GM23338 (cell line): ENCODE results near the gene WDR19. TPM values are rescaled to one million over a fixed set of nuclear protein-coding genes. Genes with fewer than 3 reads are reported as not detected.

Source experiments
- ATAC-seq: fragments of 200-7000 bp; cut with Tn5 transposase; 3 replicates; pipeline ENCODE4 v1.9.1; 2020
- DNase-seq: peaks from one replicate; pipeline ENCODE4 v3.0.0-alpha.2; 2015; ENCODE audit warnings: low spot score
- H2AFZ ChIP-seq: fragments of 200-600 bp; sonication (generic); 2 replicates; pipeline ENCODE4 v1.8.0; 2016; ENCODE audit warnings: antibody characterized with exemption, mild to moderate bottlenecking, moderate library complexity
- H3F3A ChIP-seq: fragments of 200-600 bp; sonication (generic); replicated peaks from 2 replicates; pipeline ENCODE4 v1.8.0; 2017; ENCODE audit warnings: antibody characterized with exemption, mixed run types, low read depth
- H3K27ac ChIP-seq: fragments of 200-600 bp; sonication (generic); 2 replicates; pipeline ENCODE4 v1.6.1; 2016; ENCODE audit warnings: low read depth
- H3K27me3 ChIP-seq: fragments of 200-600 bp; sonication (generic); 2 replicates; pipeline ENCODE4 v1.8.0; 2016; ENCODE audit warnings: mild to moderate bottlenecking, mixed run types, moderate library complexity; ENCODE audit not compliant: insufficient read depth
- H3K36me3 ChIP-seq: fragments of 200-600 bp; sonication (generic); 2 replicates; pipeline ENCODE4 v1.8.0; 2016; ENCODE audit warnings: mild to moderate bottlenecking; ENCODE audit not compliant: insufficient read depth
- H3K4me1 ChIP-seq: fragments of 200-600 bp; sonication (generic); 2 replicates; pipeline ENCODE4 v1.8.0; 2016; ENCODE audit warnings: mild to moderate bottlenecking, moderate library complexity; ENCODE audit not compliant: insufficient read depth
- H3K4me2 ChIP-seq: fragments of 200-600 bp; sonication (generic); 2 replicates; pipeline ENCODE4 v1.7.1; 2017; ENCODE audit warnings: mixed run types
- H3K4me3 ChIP-seq: fragments of 200-600 bp; sonication (generic); 2 replicates; pipeline ENCODE4 v1.6.1; 2016; ENCODE audit warnings: mixed run types
- H3K79me2 ChIP-seq: fragments of 200-600 bp; sonication (generic); replicated peaks from 2 replicates; pipeline ENCODE4 v1.8.0; 2017; ENCODE audit warnings: mild to moderate bottlenecking; ENCODE audit not compliant: insufficient read depth
- H3K9me2 ChIP-seq: fragments of 200-600 bp; sonication (generic); 2 replicates; pipeline ENCODE4 v1.8.0; 2017; ENCODE audit not compliant: insufficient read depth
- H4K20me1 ChIP-seq: fragments of 200-600 bp; sonication (generic); replicated peaks from 2 replicates; pipeline ENCODE4 v1.8.0; 2017; ENCODE audit warnings: mild to moderate bottlenecking; ENCODE audit not compliant: insufficient read depth
- H3K27ac Mint-ChIP-seq: 2 replicates; pipeline ENCODE4 v1.8.0; 2020; ENCODE audit warnings: inconsistent platforms, mild to moderate bottlenecking, moderate library complexity, mixed read lengths
- H3K27me3 Mint-ChIP-seq: 3 replicates; pipeline ENCODE4 v1.8.0; 2022; ENCODE audit warnings: low read depth, mild to moderate bottlenecking, moderate library complexity, mixed read lengths, inconsistent platforms; ENCODE audit not compliant: insufficient read depth, poor library complexity
- H3K36me3 Mint-ChIP-seq: 3 replicates; pipeline ENCODE4 v1.8.0; 2021; ENCODE audit warnings: low read depth, mild to moderate bottlenecking, inconsistent platforms, moderate library complexity, mixed read lengths
- H3K4me1 Mint-ChIP-seq: 3 replicates; pipeline ENCODE4 v1.8.0; 2020; ENCODE audit warnings: mild to moderate bottlenecking, inconsistent platforms, mixed read lengths
- H3K4me3 Mint-ChIP-seq: 3 replicates; pipeline ENCODE4 v1.8.0; 2021; ENCODE audit warnings: moderate library complexity, mild to moderate bottlenecking, inconsistent platforms, mixed read lengths
- H3K9me3 Mint-ChIP-seq: 3 replicates; pipeline ENCODE4 v1.8.0; 2020; ENCODE audit warnings: moderate library complexity, mild to moderate bottlenecking, inconsistent platforms, mixed read lengths
- CREB1 ChIP-seq: fragments of 250-450 bp; sonication (Bioruptor Pico); IDR thresholded peaks from 2 replicates; pipeline ENCODE4 v1.5.0; 2020; ENCODE audit warnings: low read depth, mild to moderate bottlenecking, moderate library complexity
- EZH2 ChIP-seq: fragments of 200-600 bp; sonication (generic); IDR thresholded peaks from one replicate; pipeline ENCODE4 v1.8.0; 2017; ENCODE audit warnings: antibody characterized with exemption, mild to moderate bottlenecking, low read depth; ENCODE audit not compliant: unreplicated experiment
- EZH2phosphoT487 ChIP-seq: fragments of 200-600 bp; sonication (generic); IDR thresholded peaks from one replicate; pipeline ENCODE4 v1.8.1; 2018; ENCODE audit warnings: antibody characterized with exemption; ENCODE audit not compliant: unreplicated experiment
- JUNB ChIP-seq: IDR thresholded peaks from one replicate; pipeline ENCODE4 v1.6.1; 2016; ENCODE audit warnings: antibody characterized with exemption; ENCODE audit not compliant: unreplicated experiment
- NANOG ChIP-seq: IDR thresholded peaks from 2 replicates; pipeline ENCODE4 v1.6.1; 2016; ENCODE audit warnings: antibody characterized with exemption, borderline replicate concordance
- POLR2AphosphoS5 ChIP-seq: IDR thresholded peaks from 2 replicates; pipeline ENCODE4 v1.6.1; 2016; ENCODE audit warnings: antibody characterized with exemption, low read depth
- REST ChIP-seq: IDR thresholded peaks from one replicate; pipeline ENCODE4 v1.6.1; 2018; ENCODE audit warnings: antibody characterized with exemption; ENCODE audit not compliant: unreplicated experiment
- STAT1 ChIP-seq: IDR thresholded peaks from one replicate; pipeline ENCODE4 v1.6.1; 2016; ENCODE audit warnings: antibody characterized with exemption; ENCODE audit not compliant: unreplicated experiment
- ZNF114 ChIP-seq: fragments of 250-450 bp; sonication (Bioruptor Pico); IDR thresholded peaks from 2 replicates; pipeline ENCODE4 v1.5.0; 2020; ENCODE audit warnings: mild to moderate bottlenecking, moderate library complexity
- ZNF331 ChIP-seq: fragments of 250-450 bp; sonication (Bioruptor Pico); IDR thresholded peaks from 2 replicates; pipeline ENCODE4 v1.5.0; 2020; ENCODE audit warnings: low read depth, mild to moderate bottlenecking, moderate library complexity
- polyA plus RNA-seq: library from polyadenylated mRNA; unstranded; fragments of >200 nt; fragmentation: Nextera tagmentation; extraction: Ambion mirVana; gene quantifications from 2 replicates; pipeline ENCODE4 v1.2.1, GENCODE V29; 2016
- total RNA-seq: library from RNA; depleted of rRNA; stranded (reverse); fragments of >200 nt; shearing (Covaris generic); gene quantifications from 2 replicates; pipeline ENCODE4 v1.2.3, GENCODE V29; 2014
- TF ChIP-seq, protein P1 (sequence below): fragments of 250-450 bp; sonication (Bioruptor Pico); IDR thresholded peaks from 2 replicates; pipeline ENCODE4 v1.5.0; 2020; ENCODE audit warnings: mild to moderate bottlenecking, moderate library complexity
- TF ChIP-seq, protein P2 (sequence below): IDR thresholded peaks from 2 replicates; pipeline ENCODE4 v1.6.1; 2016; ENCODE audit warnings: antibody characterized with exemption
- TF ChIP-seq, protein P3 (sequence below), 2 experiments: fragments of 200-600 bp in 1 of 2; sonication (generic) in 1 of 2; conservative IDR thresholded peaks; 2 replicates each; pipeline versions ENCODE4 v1.5.1 to v1.6.1; 2016 to 2017; ENCODE audit warnings: antibody characterized with exemption in 2 of 2, low read depth in 2 of 2, mild to moderate bottlenecking in 2 of 2, moderate library complexity in 1 of 2

The WDR19 gene
- total and polyA plus RNA-seq, 2 experiments from 2014 or later: 17.2 to 23.7 TPM

DNA sequence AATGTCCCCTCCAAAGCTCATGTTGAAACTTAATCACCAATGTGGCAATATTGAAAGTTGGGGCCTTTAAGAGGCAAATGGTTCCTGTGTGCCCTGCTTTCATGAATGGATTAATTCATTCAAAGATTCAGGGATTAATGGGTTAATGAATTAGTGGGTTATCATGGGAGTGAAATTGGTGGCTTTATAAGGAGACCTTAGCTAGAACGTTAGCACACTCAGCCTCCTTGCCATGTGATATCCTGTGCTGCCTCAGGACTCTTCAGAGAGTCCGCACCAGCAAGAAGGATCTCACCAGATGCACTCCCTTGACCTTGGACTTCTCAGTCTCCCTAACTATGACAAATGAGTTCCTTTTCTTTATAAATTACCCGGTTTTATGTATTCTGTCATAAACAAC, 2.6 kb upstream of the WDR19 start:
- H3K36me3 Mint-ChIP-seq: no peaks in the 10 kb centered on the region
- Histone ChIP-seq H3K4me2 (no peak overlapping the region), H3K9me2 (no peaks in the 10 kb centered on the region), H3F3A (no peaks in the 10 kb centered on the region), H3K27ac (no peak overlapping the region), H3K36me3 (no peaks in the 10 kb centered on the region), H3K4me1 (peaks cover 6% of the 10 kb centered on the region; the same call in 1 of the 2 replicates), H3K4me3 (no peak overlapping the region), H4K20me1 (no peaks in the 10 kb centered on the region), H3K79me2 (no peaks in the 10 kb centered on the region), H3K27me3 (no peaks in the 10 kb centered on the region), H2AFZ (no peak overlapping the region)
- TF ChIP-seq POLR2AphosphoS5: no peak
- no peak for TF ChIP-seq EZH2
- no peak for TF ChIP-seq EZH2phosphoT487
- TF ChIP-seq CREB1: no peak
- no peak for TF ChIP-seq JUNB
- no peak for TF ChIP-seq REST
- TF ChIP-seq STAT1: no peak
- TF ChIP-seq, protein P1, sequence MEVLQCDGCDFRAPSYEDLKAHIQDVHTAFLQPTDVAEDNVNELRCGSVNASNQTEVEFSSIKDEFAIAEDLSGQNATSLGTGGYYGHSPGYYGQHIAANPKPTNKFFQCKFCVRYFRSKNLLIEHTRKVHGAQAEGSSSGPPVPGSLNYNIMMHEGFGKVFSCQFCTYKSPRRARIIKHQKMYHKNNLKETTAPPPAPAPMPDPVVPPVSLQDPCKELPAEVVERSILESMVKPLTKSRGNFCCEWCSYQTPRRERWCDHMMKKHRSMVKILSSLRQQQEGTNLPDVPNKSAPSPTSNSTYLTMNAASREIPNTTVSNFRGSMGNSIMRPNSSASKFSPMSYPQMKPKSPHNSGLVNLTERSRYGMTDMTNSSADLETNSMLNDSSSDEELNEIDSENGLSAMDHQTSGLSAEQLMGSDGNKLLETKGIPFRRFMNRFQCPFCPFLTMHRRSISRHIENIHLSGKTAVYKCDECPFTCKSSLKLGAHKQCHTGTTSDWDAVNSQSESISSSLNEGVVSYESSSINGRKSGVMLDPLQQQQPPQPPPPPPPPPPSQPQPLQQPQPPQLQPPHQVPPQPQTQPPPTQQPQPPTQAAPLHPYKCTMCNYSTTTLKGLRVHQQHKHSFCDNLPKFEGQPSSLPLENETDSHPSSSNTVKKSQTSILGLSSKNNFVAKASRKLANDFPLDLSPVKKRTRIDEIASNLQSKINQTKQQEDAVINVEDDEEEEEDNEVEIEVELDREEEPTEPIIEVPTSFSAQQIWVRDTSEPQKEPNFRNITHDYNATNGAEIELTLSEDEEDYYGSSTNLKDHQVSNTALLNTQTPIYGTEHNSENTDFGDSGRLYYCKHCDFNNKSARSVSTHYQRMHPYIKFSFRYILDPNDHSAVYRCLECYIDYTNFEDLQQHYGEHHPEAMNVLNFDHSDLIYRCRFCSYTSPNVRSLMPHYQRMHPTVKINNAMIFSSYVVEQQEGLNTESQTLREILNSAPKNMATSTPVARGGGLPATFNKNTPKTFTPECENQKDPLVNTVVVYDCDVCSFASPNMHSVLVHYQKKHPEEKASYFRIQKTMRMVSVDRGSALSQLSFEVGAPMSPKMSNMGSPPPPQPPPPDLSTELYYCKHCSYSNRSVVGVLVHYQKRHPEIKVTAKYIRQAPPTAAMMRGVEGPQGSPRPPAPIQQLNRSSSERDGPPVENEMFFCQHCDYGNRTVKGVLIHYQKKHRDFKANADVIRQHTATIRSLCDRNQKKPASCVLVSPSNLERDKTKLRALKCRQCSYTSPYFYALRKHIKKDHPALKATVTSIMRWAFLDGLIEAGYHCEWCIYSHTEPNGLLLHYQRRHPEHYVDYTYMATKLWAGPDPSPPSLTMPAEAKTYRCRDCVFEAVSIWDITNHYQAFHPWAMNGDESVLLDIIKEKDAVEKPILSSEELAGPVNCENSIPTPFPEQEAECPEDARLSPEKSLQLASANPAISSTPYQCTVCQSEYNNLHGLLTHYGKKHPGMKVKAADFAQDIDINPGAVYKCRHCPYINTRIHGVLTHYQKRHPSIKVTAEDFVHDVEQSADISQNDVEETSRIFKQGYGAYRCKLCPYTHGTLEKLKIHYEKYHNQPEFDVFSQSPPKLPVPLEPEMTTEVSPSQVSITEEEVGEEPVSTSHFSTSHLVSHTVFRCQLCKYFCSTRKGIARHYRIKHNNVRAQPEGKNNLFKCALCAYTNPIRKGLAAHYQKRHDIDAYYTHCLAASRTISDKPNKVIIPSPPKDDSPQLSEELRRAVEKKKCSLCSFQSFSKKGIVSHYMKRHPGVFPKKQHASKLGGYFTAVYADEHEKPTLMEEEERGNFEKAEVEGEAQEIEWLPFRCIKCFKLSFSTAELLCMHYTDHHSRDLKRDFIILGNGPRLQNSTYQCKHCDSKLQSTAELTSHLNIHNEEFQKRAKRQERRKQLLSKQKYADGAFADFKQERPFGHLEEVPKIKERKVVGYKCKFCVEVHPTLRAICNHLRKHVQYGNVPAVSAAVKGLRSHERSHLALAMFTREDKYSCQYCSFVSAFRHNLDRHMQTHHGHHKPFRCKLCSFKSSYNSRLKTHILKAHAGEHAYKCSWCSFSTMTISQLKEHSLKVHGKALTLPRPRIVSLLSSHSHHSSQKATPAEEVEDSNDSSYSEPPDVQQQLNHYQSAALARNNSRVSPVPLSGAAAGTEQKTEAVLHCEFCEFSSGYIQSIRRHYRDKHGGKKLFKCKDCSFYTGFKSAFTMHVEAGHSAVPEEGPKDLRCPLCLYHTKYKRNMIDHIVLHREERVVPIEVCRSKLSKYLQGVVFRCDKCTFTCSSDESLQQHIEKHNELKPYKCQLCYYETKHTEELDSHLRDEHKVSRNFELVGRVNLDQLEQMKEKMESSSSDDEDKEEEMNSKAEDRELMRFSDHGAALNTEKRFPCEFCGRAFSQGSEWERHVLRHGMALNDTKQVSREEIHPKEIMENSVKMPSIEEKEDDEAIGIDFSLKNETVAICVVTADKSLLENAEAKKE (CRISPR knock-in tag): no peak
- TF ChIP-seq ZNF331 (CRISPR knock-in tag): no peak
- no peak for TF ChIP-seq ZNF114
- no peak for TF ChIP-seq NANOG
- TF ChIP-seq, protein P2, sequence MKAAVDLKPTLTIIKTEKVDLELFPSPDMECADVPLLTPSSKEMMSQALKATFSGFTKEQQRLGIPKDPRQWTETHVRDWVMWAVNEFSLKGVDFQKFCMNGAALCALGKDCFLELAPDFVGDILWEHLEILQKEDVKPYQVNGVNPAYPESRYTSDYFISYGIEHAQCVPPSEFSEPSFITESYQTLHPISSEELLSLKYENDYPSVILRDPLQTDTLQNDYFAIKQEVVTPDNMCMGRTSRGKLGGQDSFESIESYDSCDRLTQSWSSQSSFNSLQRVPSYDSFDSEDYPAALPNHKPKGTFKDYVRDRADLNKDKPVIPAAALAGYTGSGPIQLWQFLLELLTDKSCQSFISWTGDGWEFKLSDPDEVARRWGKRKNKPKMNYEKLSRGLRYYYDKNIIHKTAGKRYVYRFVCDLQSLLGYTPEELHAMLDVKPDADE: no peak
- TF ChIP-seq, protein P3, sequence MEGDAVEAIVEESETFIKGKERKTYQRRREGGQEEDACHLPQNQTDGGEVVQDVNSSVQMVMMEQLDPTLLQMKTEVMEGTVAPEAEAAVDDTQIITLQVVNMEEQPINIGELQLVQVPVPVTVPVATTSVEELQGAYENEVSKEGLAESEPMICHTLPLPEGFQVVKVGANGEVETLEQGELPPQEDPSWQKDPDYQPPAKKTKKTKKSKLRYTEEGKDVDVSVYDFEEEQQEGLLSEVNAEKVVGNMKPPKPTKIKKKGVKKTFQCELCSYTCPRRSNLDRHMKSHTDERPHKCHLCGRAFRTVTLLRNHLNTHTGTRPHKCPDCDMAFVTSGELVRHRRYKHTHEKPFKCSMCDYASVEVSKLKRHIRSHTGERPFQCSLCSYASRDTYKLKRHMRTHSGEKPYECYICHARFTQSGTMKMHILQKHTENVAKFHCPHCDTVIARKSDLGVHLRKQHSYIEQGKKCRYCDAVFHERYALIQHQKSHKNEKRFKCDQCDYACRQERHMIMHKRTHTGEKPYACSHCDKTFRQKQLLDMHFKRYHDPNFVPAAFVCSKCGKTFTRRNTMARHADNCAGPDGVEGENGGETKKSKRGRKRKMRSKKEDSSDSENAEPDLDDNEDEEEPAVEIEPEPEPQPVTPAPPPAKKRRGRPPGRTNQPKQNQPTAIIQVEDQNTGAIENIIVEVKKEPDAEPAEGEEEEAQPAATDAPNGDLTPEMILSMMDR (conservative IDR thresholded peaks at IDR 0.05; ENCODE audit: low read depth in 2 of 2): no peak
- H3K27ac Mint-ChIP-seq: no peak overlapping the region
- H3K4me1 Mint-ChIP-seq: peaks cover 6% of the 10 kb centered on the region; the same call in 2 of the 3 replicates
- no peaks in the 10 kb centered on the region for H3K9me3 Mint-ChIP-seq
- peaks cover 3% of the 10 kb centered on the region for H3K27me3 Mint-ChIP-seq
- no peak overlapping the region for H3K4me3 Mint-ChIP-seq
- ATAC-seq (no peak), DNase-seq (no peak)
